Chondrocyte (in vitro differentiated cells): ENCODE data around the gene ARHGAP22. TPM values are rescaled to one million over a fixed set of nuclear protein-coding genes. Genes with fewer than 3 reads are reported as not detected.

ENCODE experiments used
- DNase-seq: peaks from one replicate; pipeline ENCODE4 v3.0.0; 2021; ENCODE audit warnings: mixed read lengths, low spot score
- H3K27ac Mint-ChIP-seq: one replicate; pipeline ENCODE4 v1.8.0; 2021; ENCODE audit warnings: mild to moderate bottlenecking, moderate library complexity, mixed read lengths; ENCODE audit not compliant: unreplicated experiment
- H3K27me3 Mint-ChIP-seq: 2 replicates; pipeline ENCODE4 v1.8.0; 2021; ENCODE audit warnings: low read depth, mixed read lengths
- H3K36me3 Mint-ChIP-seq: 2 replicates; pipeline ENCODE4 v1.8.0; 2021; ENCODE audit warnings: low read depth, mixed read lengths
- H3K4me1 Mint-ChIP-seq: 2 replicates; pipeline ENCODE4 v1.8.0; 2021; ENCODE audit warnings: low read depth, mild to moderate bottlenecking, mixed read lengths
- H3K4me3 Mint-ChIP-seq: one replicate; pipeline ENCODE4 v1.8.0; 2021; ENCODE audit warnings: mild to moderate bottlenecking, moderate library complexity, mixed read lengths; ENCODE audit not compliant: unreplicated experiment
- H3K9me3 Mint-ChIP-seq: 2 replicates; pipeline ENCODE4 v1.8.0; 2021; ENCODE audit warnings: low read depth, mixed read lengths
- CTCF ChIP-seq: fragments of 200-600 bp; sonication (generic); IDR thresholded peaks from 2 replicates; pipeline ENCODE4 v1.5.0; 2021; ENCODE audit warnings: antibody characterized with exemption, mild to moderate bottlenecking, moderate library complexity
- total RNA-seq: library from RNA; stranded (reverse); gene quantifications from 3 replicates; pipeline ENCODE4 v1.2.1, GENCODE V29; 2021

ARHGAP22 gene
- total RNA-seq, 1 donor from 2014 or later: 8.8 TPM

- Mint-ChIP-seq H3K27me3 (no peaks in the 10 kb centered on the region), H3K9me3 (no peaks in the 10 kb centered on the region), H3K27ac (no peak overlapping the region), H3K36me3 (no peaks in the 10 kb centered on the region), H3K4me1 (peaks cover 39% of the 10 kb centered on the region), H3K4me3 (no peak overlapping the region)
- no peak for TF ChIP-seq CTCF
- no peak for DNase-seq
These were observed 3.1 kb downstream of the ARHGAP22 start for GRCh38 chr10:48601789-48602188.

GRCh38 chr10:48600645-48601505, 4.0 kb downstream of the ARHGAP22 start:
- Mint-ChIP-seq H3K9me3 (no peaks in the 10 kb centered on the region), H3K27ac (no peak overlapping the region), H3K27me3 (no peaks in the 10 kb centered on the region), H3K36me3 (no peaks in the 10 kb centered on the region), H3K4me1 (peaks cover 30% of the 10 kb centered on the region), H3K4me3 (no peak overlapping the region)
- no peak for DNase-seq
- TF ChIP-seq CTCF: no peak

GRCh38 chr10:48599830-48600134, 5.1 kb downstream of the ARHGAP22 start:
- no peaks in the 10 kb centered on the region for H3K9me3 Mint-ChIP-seq
- no peaks in the 10 kb centered on the region for H3K36me3 Mint-ChIP-seq
- H3K4me3 Mint-ChIP-seq: no peak overlapping the region
- no peaks in the 10 kb centered on the region for H3K27me3 Mint-ChIP-seq
- peaks cover 24% of the 10 kb centered on the region for H3K4me1 Mint-ChIP-seq
- H3K27ac Mint-ChIP-seq: no peak overlapping the region
- TF ChIP-seq CTCF: no peak
- no peak for DNase-seq

GRCh38 chr10:48598936-48599829, 5.7 kb downstream of the ARHGAP22 start:
- no peak for DNase-seq
- no peak for TF ChIP-seq CTCF
- Mint-ChIP-seq H3K4me3 (no peak overlapping the region), H3K27me3 (no peaks in the 10 kb centered on the region), H3K36me3 (no peaks in the 10 kb centered on the region), H3K9me3 (no peaks in the 10 kb centered on the region), H3K4me1 (peaks cover 20% of the 10 kb centered on the region), H3K27ac (no peak overlapping the region)

GRCh38 chr10:48598243-48598935, 6.5 kb downstream of the ARHGAP22 start:
- no peaks in the 10 kb centered on the region for H3K27me3 Mint-ChIP-seq
- no peaks in the 10 kb centered on the region for H3K9me3 Mint-ChIP-seq
- DNase-seq: no peak
- no peak overlapping the region for H3K4me3 Mint-ChIP-seq
- H3K27ac Mint-ChIP-seq: no peak overlapping the region
- TF ChIP-seq CTCF: no peak
- H3K4me1 Mint-ChIP-seq: peaks cover 12% of the 10 kb centered on the region
- H3K36me3 Mint-ChIP-seq: no peaks in the 10 kb centered on the region
